ENCODE data around the gene BTN2A1.

BTN2A1 gene

GRCh38 chr6:26478985-26479278 is 21.2 kb downstream of the BTN2A1 start:
- Histone ChIP-seq H3K27me3 (ENCODE audit: control insufficient read depth, insufficient read depth, low read length) (no peaks in the 10 kb centered on the region), H2AFZ (no peak overlapping the region), H3K79me2 (no peaks in the 10 kb centered on the region), H3K4me1 (peaks cover 4% of the 10 kb centered on the region), H3K9me3 (ENCODE audit: control insufficient read depth, low read length) (no peaks in the 10 kb centered on the region), H3K36me3 (ENCODE audit: control insufficient read depth, insufficient read depth, low read length) (no peaks in the 10 kb centered on the region), H3K9ac (no peak overlapping the region), H3K4me2 (ENCODE audit: low read length) (no peak overlapping the region), H3K27ac (no peak overlapping the region), H3K4me3 (ENCODE audit: low read depth, low read length) (no peak overlapping the region)
- TF ChIP-seq CTCF (IDR thresholded peaks at IDR 0.05), result no peak

GRCh38 chr6:26482338-26482737 is 24.6 kb downstream of the BTN2A1 start:
- no peaks in the 10 kb centered on the region for H3K4me1 ChIP-seq
- H3K27ac ChIP-seq, result no peak overlapping the region
- no peaks in the 10 kb centered on the region for H3K36me3 ChIP-seq (ENCODE audit: control insufficient read depth, insufficient read depth, low read length)
- H3K9me3 ChIP-seq (ENCODE audit: control insufficient read depth, low read length), result no peaks in the 10 kb centered on the region
- no peak overlapping the region for H3K9ac ChIP-seq
- H2AFZ ChIP-seq, result no peak overlapping the region
- no peak overlapping the region for H3K4me2 ChIP-seq (ENCODE audit: low read length)
- H3K79me2 ChIP-seq, result no peaks in the 10 kb centered on the region
- no peak for TF ChIP-seq CTCF (IDR thresholded peaks at IDR 0.05)
- H3K4me3 ChIP-seq (ENCODE audit: low read depth, low read length), result no peak overlapping the region
- no peaks in the 10 kb centered on the region for H3K27me3 ChIP-seq (ENCODE audit: control insufficient read depth, insufficient read depth, low read length)

- Histone ChIP-seq H3K9me3 (ENCODE audit: control insufficient read depth, low read length) (no peaks in the 10 kb centered on the region), H2AFZ (no peak overlapping the region), H3K79me2 (no peaks in the 10 kb centered on the region), H3K4me1 (no peaks in the 10 kb centered on the region), H3K9ac (no peak overlapping the region), H3K27me3 (ENCODE audit: control insufficient read depth, insufficient read depth, low read length) (no peaks in the 10 kb centered on the region), H3K4me2 (ENCODE audit: low read length) (no peak overlapping the region), H3K27ac (no peak overlapping the region), H3K36me3 (ENCODE audit: control insufficient read depth, insufficient read depth, low read length) (no peaks in the 10 kb centered on the region), H3K4me3 (ENCODE audit: low read depth, low read length) (no peak overlapping the region)
- no peak for TF ChIP-seq CTCF (IDR thresholded peaks at IDR 0.05)
Measured at GRCh38 chr6:26483727-26484126, 26.0 kb downstream of the BTN2A1 start.

- H3K79me2 ChIP-seq, result no peaks in the 10 kb centered on the region
- H3K9me3 ChIP-seq (ENCODE audit: control insufficient read depth, low read length), result no peaks in the 10 kb centered on the region
- no peak overlapping the region for H3K9ac ChIP-seq
- H3K27ac ChIP-seq, result no peak overlapping the region
- no peak overlapping the region for H2AFZ ChIP-seq
- no peaks in the 10 kb centered on the region for H3K27me3 ChIP-seq (ENCODE audit: control insufficient read depth, insufficient read depth, low read length)
- H3K4me1 ChIP-seq, result no peaks in the 10 kb centered on the region
- no peak for TF ChIP-seq CTCF (IDR thresholded peaks at IDR 0.05)
- no peak overlapping the region for H3K4me3 ChIP-seq (ENCODE audit: low read depth, low read length)
- no peaks in the 10 kb centered on the region for H3K36me3 ChIP-seq (ENCODE audit: control insufficient read depth, insufficient read depth, low read length)
- no peak overlapping the region for H3K4me2 ChIP-seq (ENCODE audit: low read length)
Measured at GRCh38 chr6:26484161-26484560, 26.4 kb downstream of the BTN2A1 start.

- Histone ChIP-seq H3K27ac (no peak overlapping the region), H3K79me2 (no peaks in the 10 kb centered on the region), H3K4me1 (no peaks in the 10 kb centered on the region), H3K4me2 (ENCODE audit: low read length) (no peak overlapping the region), H3K4me3 (ENCODE audit: low read depth, low read length) (no peak overlapping the region), H2AFZ (no peak overlapping the region), H3K9me3 (ENCODE audit: control insufficient read depth, low read length) (no peaks in the 10 kb centered on the region), H3K9ac (no peak overlapping the region), H3K36me3 (ENCODE audit: control insufficient read depth, insufficient read depth, low read length) (no peaks in the 10 kb centered on the region), H3K27me3 (ENCODE audit: control insufficient read depth, insufficient read depth, low read length) (no peaks in the 10 kb centered on the region)
- no peak for TF ChIP-seq CTCF (IDR thresholded peaks at IDR 0.05)
Measured at GRCh38 chr6:26485112-26485780, 27.5 kb downstream of the BTN2A1 start.
